Lower lobe of right lung (tissue), 2 donors: Measurements from ENCODE around the gene ABCC11. TPM values are rescaled to one million over a fixed set of nuclear protein-coding genes. Genes with fewer than 3 reads are reported as not detected.

Experiments used
- ATAC-seq, 2 donors: fragments of 200-7000 bp; cut with Tn5 transposase; one replicate each; pipeline ENCODE4 v1.9.1; 2020 to 2022; ENCODE audit warnings: mild to moderate bottlenecking in 2 of 2, moderate library complexity in 2 of 2
- DNase-seq: peaks from one replicate; pipeline ENCODE4 v3.0.0-alpha.2; 2020
- H3K27ac ChIP-seq: fragments of 200-600 bp; one replicate; pipeline ENCODE4 v1.8.0; 2022
- H3K27me3 ChIP-seq: fragments of 200-600 bp; one replicate; pipeline ENCODE4 v1.8.0; 2022; ENCODE audit warnings: low read depth
- H3K36me3 ChIP-seq: fragments of 200-600 bp; one replicate; pipeline ENCODE4 v1.8.0; 2022; ENCODE audit warnings: mild to moderate bottlenecking
- H3K4me1 ChIP-seq: fragments of 200-600 bp; one replicate; pipeline ENCODE4 v1.8.0; 2022
- H3K4me3 ChIP-seq: fragments of 200-600 bp; one replicate; pipeline ENCODE4 v1.8.0; 2022; ENCODE audit warnings: mild to moderate bottlenecking
- H3K9me3 ChIP-seq: fragments of 200-600 bp; one replicate; pipeline ENCODE4 v1.8.0; 2022
- intact Hi-C: fragments of 100-400 bp; cut with DNase I; formaldehyde crosslinking; loops from one replicate; pipeline ENCODE4 v1.11.0; 2022
- total RNA-seq: library from RNA; stranded (reverse); fragmentation: NEBNext Ultra II Directional; extraction: Animal tissue kit (Norgen Biotek cat#: 25700); gene quantifications from one replicate; pipeline ENCODE4 v1.2.1, GENCODE V29; 2021
- TF ChIP-seq, protein P1 (sequence below): fragments of 200-600 bp; IDR thresholded peaks from one replicate; pipeline ENCODE4 v1.8.0; 2022; ENCODE audit warnings: antibody characterized with exemption, mild to moderate bottlenecking
- donor health status: DM: no; HTN: yes; CAD: no; lungs with severe emphysema.

Gene ABCC11
- total RNA-seq, 1 donor from 2014 or later: not detected

DNA sequence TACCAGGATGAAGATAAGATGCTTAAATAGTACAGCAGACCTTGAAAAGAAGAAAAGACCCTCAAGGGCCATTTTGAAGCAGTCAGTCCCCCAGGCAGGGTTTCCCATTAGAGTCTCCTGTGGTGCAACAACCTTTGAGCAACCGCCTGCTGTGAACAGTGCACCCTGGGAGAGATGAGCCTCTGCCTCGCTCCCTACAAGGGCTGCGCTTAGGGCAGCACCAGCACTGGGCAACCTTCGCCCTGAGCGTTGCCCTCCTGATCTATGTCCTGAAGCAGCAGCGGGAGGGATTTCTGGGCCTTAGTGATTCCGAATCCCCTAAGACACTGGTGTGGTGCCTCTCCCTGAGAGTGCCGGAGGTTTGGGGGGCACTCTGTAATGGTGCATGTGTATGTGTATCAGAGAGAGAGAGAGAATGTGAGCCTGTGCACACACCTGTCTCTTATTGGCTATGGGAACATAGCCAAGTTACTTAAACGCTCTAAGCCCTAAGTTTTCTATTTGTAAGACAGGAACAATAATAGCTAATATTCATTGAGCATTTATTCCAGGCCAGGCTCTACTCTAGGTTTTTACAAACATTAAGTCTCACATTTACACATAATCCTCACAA, 66.4 kb downstream of the ABCC11 start:
- no peaks in the 10 kb centered on the region for H3K9me3 ChIP-seq
- TF ChIP-seq, protein P1, sequence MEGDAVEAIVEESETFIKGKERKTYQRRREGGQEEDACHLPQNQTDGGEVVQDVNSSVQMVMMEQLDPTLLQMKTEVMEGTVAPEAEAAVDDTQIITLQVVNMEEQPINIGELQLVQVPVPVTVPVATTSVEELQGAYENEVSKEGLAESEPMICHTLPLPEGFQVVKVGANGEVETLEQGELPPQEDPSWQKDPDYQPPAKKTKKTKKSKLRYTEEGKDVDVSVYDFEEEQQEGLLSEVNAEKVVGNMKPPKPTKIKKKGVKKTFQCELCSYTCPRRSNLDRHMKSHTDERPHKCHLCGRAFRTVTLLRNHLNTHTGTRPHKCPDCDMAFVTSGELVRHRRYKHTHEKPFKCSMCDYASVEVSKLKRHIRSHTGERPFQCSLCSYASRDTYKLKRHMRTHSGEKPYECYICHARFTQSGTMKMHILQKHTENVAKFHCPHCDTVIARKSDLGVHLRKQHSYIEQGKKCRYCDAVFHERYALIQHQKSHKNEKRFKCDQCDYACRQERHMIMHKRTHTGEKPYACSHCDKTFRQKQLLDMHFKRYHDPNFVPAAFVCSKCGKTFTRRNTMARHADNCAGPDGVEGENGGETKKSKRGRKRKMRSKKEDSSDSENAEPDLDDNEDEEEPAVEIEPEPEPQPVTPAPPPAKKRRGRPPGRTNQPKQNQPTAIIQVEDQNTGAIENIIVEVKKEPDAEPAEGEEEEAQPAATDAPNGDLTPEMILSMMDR: no peak
- no peak for DNase-seq

DNA sequence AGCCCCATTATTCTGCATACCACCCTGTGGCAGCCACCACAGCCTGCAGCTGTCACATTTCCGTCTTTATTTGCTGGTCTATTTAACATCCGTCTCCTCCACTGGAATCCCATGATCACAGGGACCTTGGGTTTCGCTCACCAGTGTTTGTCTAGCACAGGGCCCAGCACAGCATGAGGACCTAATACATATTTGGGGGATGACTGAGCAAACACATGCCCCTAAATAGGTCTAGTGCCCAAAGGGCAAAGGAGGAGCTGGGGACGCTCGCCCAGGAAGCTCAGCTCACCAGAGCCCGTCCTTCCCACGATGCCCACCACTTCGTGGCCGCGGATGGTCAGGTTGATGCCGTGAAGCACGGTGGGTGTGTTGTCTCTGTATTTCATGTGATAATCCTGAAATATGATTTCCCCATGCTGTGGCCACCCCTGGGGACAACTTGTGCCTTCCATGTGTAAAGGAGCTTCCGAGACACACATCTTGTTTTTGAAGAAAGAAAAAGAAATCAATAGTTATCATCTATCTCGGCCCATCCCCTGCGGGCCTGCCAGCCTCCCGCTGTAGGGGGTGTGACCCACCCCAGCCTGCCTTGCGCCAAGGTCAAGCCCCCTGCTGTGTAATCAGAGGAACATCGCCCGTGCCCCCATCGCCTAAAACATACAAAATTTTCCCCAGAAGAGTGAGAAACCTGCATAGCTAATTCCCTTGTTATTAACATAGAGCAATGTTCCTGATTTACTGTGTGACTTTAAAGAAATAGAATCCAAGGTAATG, 70.5 kb downstream of the ABCC11 start:
- DNase-seq (no peak), ATAC-seq (no peak)
- Histone ChIP-seq H3K4me3 (no peak overlapping the region), H3K9me3 (no peaks in the 10 kb centered on the region), H3K36me3 (no peaks in the 10 kb centered on the region), H3K4me1 (no peaks in the 10 kb centered on the region), H3K27ac (no peak overlapping the region), H3K27me3 (peaks cover 6% of the 10 kb centered on the region)
- TF ChIP-seq, protein P1: no peak
- intact Hi-C loops: no loop called here

More for the DNA sequence above, 66.4 kb downstream of the ABCC11 start:
- no peak overlapping the region for H3K4me3 ChIP-seq
- no peaks in the 10 kb centered on the region for H3K27me3 ChIP-seq
- H3K4me1 ChIP-seq: no peaks in the 10 kb centered on the region
- H3K36me3 ChIP-seq: no peaks in the 10 kb centered on the region
- no peak for ATAC-seq
- intact Hi-C loops: no loop called here
- H3K27ac ChIP-seq: no peak overlapping the region

DNA sequence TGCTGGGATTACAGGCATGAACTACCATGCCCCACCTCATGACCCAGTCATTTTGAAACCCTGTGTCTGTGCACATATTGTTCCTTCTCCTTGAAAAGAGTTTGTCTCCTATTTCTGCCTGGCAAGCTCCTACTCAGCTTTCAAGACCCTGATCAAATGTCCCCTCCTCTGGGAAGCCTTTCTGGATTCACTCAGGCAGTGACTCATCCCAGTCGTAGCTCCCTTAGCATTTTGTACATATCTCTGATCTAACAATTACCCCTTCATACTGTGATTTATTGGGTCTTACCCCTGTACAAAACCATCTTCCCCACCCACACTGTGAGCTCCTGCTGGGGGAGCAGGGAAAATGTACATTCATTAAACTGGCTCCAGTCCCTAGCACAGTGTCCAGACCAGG, 73.5 kb downstream of the ABCC11 start:
- H3K4me3 ChIP-seq: no peak overlapping the region
- intact Hi-C loops: no loop called here
- H3K4me1 ChIP-seq: no peaks in the 10 kb centered on the region
- TF ChIP-seq, protein P1: no peak
- H3K9me3 ChIP-seq: no peaks in the 10 kb centered on the region
- no peak overlapping the region for H3K27ac ChIP-seq
- DNase-seq (no peak), ATAC-seq (no peak)
- H3K36me3 ChIP-seq: no peaks in the 10 kb centered on the region
- peaks cover 6% of the 10 kb centered on the region for H3K27me3 ChIP-seq

DNA sequence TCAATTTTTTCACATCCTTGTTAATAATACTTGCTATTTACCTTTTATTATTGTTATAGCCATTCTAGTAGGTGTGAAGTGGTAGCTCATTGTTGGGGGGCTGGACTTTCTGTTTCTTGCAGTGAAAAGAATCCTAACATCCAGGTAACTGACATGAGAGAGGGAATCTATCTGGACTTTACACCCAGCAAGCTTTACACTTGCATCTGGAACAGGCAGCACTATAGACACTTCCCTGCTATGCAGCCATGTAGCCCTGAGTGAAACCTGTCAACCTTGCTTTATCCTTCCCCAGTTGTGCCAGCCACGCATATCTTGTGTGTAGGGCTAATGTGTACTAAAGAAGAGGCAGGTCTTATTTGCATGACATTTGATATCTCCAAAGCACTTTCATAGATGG, 74.7 kb downstream of the ABCC11 start:
- intact Hi-C loops: no loop called here

DNA sequence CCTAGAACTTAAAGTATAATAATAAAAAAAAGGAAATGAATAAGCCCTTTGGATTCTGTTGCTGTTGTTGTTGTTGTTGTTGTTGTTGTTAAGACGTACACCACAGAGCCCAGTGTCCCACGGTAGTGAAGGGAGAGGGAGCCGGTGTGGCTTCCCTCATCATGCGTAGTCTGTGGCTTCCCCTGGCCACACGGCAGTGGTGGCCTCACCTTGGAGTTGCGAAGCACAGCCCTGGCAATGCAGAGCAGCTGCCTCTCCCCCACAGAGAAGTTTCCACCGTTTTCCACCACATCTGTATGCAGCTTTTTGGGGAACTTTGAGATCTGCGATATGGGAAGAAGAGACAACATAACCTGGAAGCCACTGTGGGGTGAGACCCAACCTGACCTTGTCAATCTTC, 77.4 kb downstream of the ABCC11 start:
- Histone ChIP-seq H3K4me3 (no peak overlapping the region), H3K4me1 (peaks cover 10% of the 10 kb centered on the region), H3K27me3 (no peaks in the 10 kb centered on the region), H3K36me3 (no peaks in the 10 kb centered on the region), H3K9me3 (no peaks in the 10 kb centered on the region), H3K27ac (no peak overlapping the region)
- intact Hi-C loops: no loop called here
- TF ChIP-seq, protein P1: no peak
- ATAC-seq (no peak), DNase-seq (no peak)

More for the DNA sequence above, 74.7 kb downstream of the ABCC11 start:
- Histone ChIP-seq H3K4me3 (no peak overlapping the region), H3K9me3 (no peaks in the 10 kb centered on the region), H3K4me1 (no peaks in the 10 kb centered on the region), H3K27ac (no peak overlapping the region), H3K36me3 (no peaks in the 10 kb centered on the region), H3K27me3 (peaks cover 6% of the 10 kb centered on the region)
- no peak for ATAC-seq
- DNase-seq: no peak
- TF ChIP-seq, protein P1: no peak
